NB4 (cell line): Measurements from ENCODE around the gene TMEM252.

Experiments
- DNase-seq: peaks from one replicate; pipeline ENCODE4 v3.0.0; 2010; ENCODE audit warnings: low read depth
- H3K4me3 ChIP-seq: one replicate; pipeline ENCODE4 v1.5.1; 2011; ENCODE audit warnings: mild to moderate bottlenecking, low read depth, low read length, moderate library complexity
- MAX ChIP-seq: IDR thresholded peaks from 2 replicates; pipeline ENCODE4 v1.6.1; 2011; ENCODE audit warnings: low read depth, low read length
- MYC ChIP-seq: IDR thresholded peaks from 2 replicates; pipeline ENCODE4 v1.6.1; 2011; ENCODE audit warnings: low read depth, low read length
- POLR2A ChIP-seq: IDR thresholded peaks from 2 replicates; pipeline ENCODE4 v1.6.1; 2011; ENCODE audit warnings: mild to moderate bottlenecking; ENCODE audit not compliant: insufficient read length; ENCODE audit errors: extremely low read depth
- TF ChIP-seq, protein P1 (sequence below): IDR thresholded peaks from one replicate; pipeline ENCODE4 v1.5.1; 2012; ENCODE audit warnings: low read depth, low read length

Gene TMEM252

GRCh38 chr9:68500457-68501381 lies 40.0 kb downstream of the TMEM252 start:
- TF ChIP-seq MAX (no peak), MYC (no peak), POLR2A (no peak)
- TF ChIP-seq, protein P1, sequence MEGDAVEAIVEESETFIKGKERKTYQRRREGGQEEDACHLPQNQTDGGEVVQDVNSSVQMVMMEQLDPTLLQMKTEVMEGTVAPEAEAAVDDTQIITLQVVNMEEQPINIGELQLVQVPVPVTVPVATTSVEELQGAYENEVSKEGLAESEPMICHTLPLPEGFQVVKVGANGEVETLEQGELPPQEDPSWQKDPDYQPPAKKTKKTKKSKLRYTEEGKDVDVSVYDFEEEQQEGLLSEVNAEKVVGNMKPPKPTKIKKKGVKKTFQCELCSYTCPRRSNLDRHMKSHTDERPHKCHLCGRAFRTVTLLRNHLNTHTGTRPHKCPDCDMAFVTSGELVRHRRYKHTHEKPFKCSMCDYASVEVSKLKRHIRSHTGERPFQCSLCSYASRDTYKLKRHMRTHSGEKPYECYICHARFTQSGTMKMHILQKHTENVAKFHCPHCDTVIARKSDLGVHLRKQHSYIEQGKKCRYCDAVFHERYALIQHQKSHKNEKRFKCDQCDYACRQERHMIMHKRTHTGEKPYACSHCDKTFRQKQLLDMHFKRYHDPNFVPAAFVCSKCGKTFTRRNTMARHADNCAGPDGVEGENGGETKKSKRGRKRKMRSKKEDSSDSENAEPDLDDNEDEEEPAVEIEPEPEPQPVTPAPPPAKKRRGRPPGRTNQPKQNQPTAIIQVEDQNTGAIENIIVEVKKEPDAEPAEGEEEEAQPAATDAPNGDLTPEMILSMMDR, result no peak
- no peak overlapping the region for H3K4me3 ChIP-seq
- DNase-seq, result no peak

- DNase-seq, result no peak
- no peak for TF ChIP-seq MAX
- no peak for TF ChIP-seq MYC
- TF ChIP-seq, protein P1, result no peak
- TF ChIP-seq POLR2A, result no peak
- no peak overlapping the region for H3K4me3 ChIP-seq
Observed at GRCh38 chr9:68498816-68499215, 41.9 kb downstream of the TMEM252 start.

DNA sequence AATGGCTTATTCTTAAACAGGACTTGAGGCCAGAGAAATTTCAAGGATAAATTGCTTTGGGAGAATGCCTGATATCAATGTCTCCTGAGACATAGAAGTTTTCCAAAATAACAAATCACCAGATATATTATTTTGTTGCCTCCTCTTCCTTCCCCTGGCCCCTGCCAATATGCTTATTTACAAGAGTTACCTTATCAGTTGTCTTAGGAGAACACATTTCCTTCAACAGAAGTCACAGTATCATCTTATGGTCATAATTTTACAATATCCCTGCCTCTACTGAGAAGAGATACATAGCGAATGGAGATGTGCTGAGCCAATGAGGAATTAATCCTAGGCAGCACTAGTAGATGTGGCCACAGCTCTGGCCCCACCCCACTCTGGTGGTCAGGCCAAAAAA lies 43.1 kb downstream of the TMEM252 start:
- no peak for DNase-seq
- TF ChIP-seq, protein P1, result no peak
- no peak for TF ChIP-seq MAX
- TF ChIP-seq MYC, result no peak
- TF ChIP-seq POLR2A, result no peak

GRCh38 chr9:68496356-68496755 lies 44.3 kb downstream of the TMEM252 start:
- no peak for DNase-seq
- no peak overlapping the region for H3K4me3 ChIP-seq
- TF ChIP-seq, protein P1, result no peak

More for the DNA sequence above, 43.1 kb downstream of the TMEM252 start:
- H3K4me3 ChIP-seq, result no peak overlapping the region

DNA sequence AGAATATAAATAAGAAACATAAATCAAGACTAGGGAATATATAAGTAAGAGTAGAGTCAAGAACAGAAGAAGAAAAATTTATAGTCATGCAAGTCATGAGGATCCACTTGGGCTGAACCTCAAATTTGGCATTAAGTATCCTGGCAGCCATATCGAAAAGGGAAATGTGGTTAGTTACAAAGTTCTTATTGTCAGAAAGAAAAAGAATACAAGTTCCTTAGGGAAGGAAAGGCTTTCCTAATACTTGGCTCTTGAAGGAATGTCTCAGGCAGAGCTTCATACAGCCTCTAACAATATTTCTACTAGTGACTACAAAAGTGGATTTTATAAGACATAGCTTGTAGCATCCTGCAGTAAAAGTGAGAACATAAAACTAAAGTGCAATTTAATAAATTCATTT lies 45.4 kb downstream of the TMEM252 start:
- TF ChIP-seq, protein P1, result no peak
- no peak overlapping the region for H3K4me3 ChIP-seq
- no peak for DNase-seq

DNA sequence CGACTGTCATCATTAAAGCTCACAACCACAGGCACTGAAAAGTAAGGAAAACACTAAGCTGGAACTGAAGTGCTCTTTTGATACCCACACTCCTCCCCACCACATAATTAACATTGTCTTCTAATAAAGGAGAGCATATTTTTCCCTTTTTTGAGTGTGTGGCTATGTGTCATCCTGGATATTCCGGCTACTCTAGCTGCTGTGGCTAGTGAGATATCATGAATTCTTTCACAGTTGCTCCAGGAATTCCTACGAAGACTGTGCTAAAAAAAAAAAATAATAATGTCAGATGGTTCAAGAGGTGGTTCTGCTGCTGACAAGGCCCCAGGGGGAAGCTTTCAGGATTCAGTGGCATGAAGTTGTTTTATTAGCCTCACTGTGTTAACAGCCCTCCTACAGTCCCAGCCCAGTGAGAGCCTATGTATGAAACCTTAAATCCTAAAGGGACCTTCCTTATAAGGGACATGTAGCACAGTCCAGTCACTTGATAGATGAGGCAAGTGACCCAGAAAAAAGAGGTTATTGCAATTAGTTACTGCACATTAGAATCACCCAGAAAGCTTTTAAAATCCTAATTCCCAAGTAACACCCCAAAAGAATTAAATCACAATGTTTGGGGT lies 46.6 kb downstream of the TMEM252 start:
- TF ChIP-seq MAX, result no peak
- no peak for TF ChIP-seq POLR2A
- TF ChIP-seq, protein P1, result no peak
- no peak for TF ChIP-seq MYC
- no peak overlapping the region for H3K4me3 ChIP-seq
- DNase-seq, result no peak
